HEK293 (cell line): ENCODE results near the gene SMAGP.

ENCODE experiments used
- CTCF ChIA-PET: fragments of 350-600 bp; formaldehyde crosslinking; extraction: SDS; loops from one replicate; lab custom pipeline; 2021; ENCODE audit warnings: antibody characterized with exemption; lab: Yijun Ruan, JAX
- POLR2A ChIA-PET: fragments of 300-600 bp; formaldehyde crosslinking; extraction: SDS; loops from one replicate; lab custom pipeline; 2020; ENCODE audit warnings: antibody characterized with exemption, inconsistent platforms; lab: Yijun Ruan, JAX
- H3K27ac ChIP-seq: fragments of 200-500 bp; sonication (Bioruptor generic); 2 replicates; pipeline ENCODE4 v1.5.1; 2014; ENCODE audit warnings: low read depth, low read length, control low read depth, inconsistent platforms; ENCODE audit errors: extremely low read depth
- H3K36me3 ChIP-seq, 2 experiments: fragments of 200-500 bp in 1 of 2; sonication (Bioruptor generic) in 1 of 2; 1 replicate in 1 of 2; 2 replicates in 1 of 2; pipeline ENCODE4 v1.5.1; 2014 to 2017; ENCODE audit warnings: inconsistent platforms in 2 of 2, low read length in 2 of 2; ENCODE audit not compliant: control insufficient read depth in 2 of 2, insufficient read depth in 1 of 2
- H3K4me1 ChIP-seq: fragments of 200-500 bp; sonication (Bioruptor generic); 2 replicates; pipeline ENCODE4 v1.5.1; 2014; ENCODE audit warnings: mild to moderate bottlenecking, low read length, inconsistent platforms; ENCODE audit not compliant: control insufficient read depth, insufficient read depth
- H3K4me3 ChIP-seq: 2 replicates; pipeline ENCODE4 v1.5.1; 2011; ENCODE audit warnings: low read depth, mild to moderate bottlenecking, control low read depth, low read length, moderate library complexity
- H3K9me3 ChIP-seq: fragments of 200-500 bp; sonication (Bioruptor generic); 2 replicates; pipeline ENCODE4 v1.5.1; 2014; ENCODE audit warnings: low read depth, low read length, inconsistent platforms; ENCODE audit not compliant: control insufficient read depth, insufficient read depth
- IKZF3 ChIP-seq: fragments of 450-650 bp; IDR thresholded peaks from 2 replicates; pipeline ENCODE4 v1.5.0; 2018; ENCODE audit warnings: missing biosample characterization, mild to moderate bottlenecking, missing genetic modification characterization, moderate library complexity
- REST ChIP-seq: fragments of 450-650 bp; formaldehyde crosslinking; IDR thresholded peaks from 2 replicates; pipeline ENCODE4 v1.5.1; 2016; ENCODE audit warnings: missing biosample characterization, missing genetic modification characterization
- ZBTB11 ChIP-seq: fragments of 450-650 bp; formaldehyde crosslinking; conservative IDR thresholded peaks from 2 replicates; pipeline ENCODE4 v1.5.1; 2016; ENCODE audit warnings: low read depth, missing biosample characterization, missing genetic modification characterization
- ZBTB17 ChIP-seq: fragments of 450-650 bp; formaldehyde crosslinking; IDR thresholded peaks from 2 replicates; pipeline ENCODE4 v1.5.1; 2016; ENCODE audit warnings: missing biosample characterization, missing genetic modification characterization
- ZBTB8A ChIP-seq: fragments of 450-650 bp; formaldehyde crosslinking; IDR thresholded peaks from 2 replicates; pipeline ENCODE4 v1.5.1; 2016; ENCODE audit warnings: missing biosample characterization, missing genetic modification characterization
- ZFP41 ChIP-seq: fragments of 450-650 bp; formaldehyde crosslinking; IDR thresholded peaks from 2 replicates; pipeline ENCODE4 v1.5.1; 2016; ENCODE audit warnings: missing biosample characterization, missing genetic modification characterization, borderline replicate concordance
- ZNF174 ChIP-seq: fragments of 450-650 bp; formaldehyde crosslinking; IDR thresholded peaks from 2 replicates; pipeline ENCODE4 v1.5.0; 2017; ENCODE audit warnings: missing biosample characterization, mild to moderate bottlenecking, missing genetic modification characterization
- ZNF248 ChIP-seq: fragments of 450-650 bp; formaldehyde crosslinking; IDR thresholded peaks from 2 replicates; pipeline ENCODE4 v1.5.1; 2017; ENCODE audit warnings: missing biosample characterization, missing genetic modification characterization
- ZNF302 ChIP-seq: fragments of 450-650 bp; formaldehyde crosslinking; IDR thresholded peaks from 2 replicates; pipeline ENCODE4 v1.5.1; 2016; ENCODE audit warnings: missing biosample characterization, missing genetic modification characterization, low read depth
- ZNF350 ChIP-seq: fragments of 450-650 bp; formaldehyde crosslinking; IDR thresholded peaks from 2 replicates; pipeline ENCODE4 v1.5.0; 2017; ENCODE audit warnings: missing biosample characterization, mild to moderate bottlenecking, missing genetic modification characterization
- ZNF366 ChIP-seq: fragments of 450-650 bp; formaldehyde crosslinking; conservative IDR thresholded peaks from 2 replicates; pipeline ENCODE4 v1.5.1; 2016; ENCODE audit warnings: missing biosample characterization, missing genetic modification characterization
- ZNF37A ChIP-seq: fragments of 450-650 bp; IDR thresholded peaks from 2 replicates; pipeline ENCODE4 v1.5.1; 2018; ENCODE audit warnings: missing biosample characterization, missing genetic modification characterization
- ZNF514 ChIP-seq: fragments of 450-650 bp; formaldehyde crosslinking; IDR thresholded peaks from 2 replicates; pipeline ENCODE4 v1.5.1; 2016; ENCODE audit warnings: missing biosample characterization, missing genetic modification characterization
- ZNF518A ChIP-seq: fragments of 450-650 bp; formaldehyde crosslinking; conservative IDR thresholded peaks from 2 replicates; pipeline ENCODE4 v1.5.1; 2016; ENCODE audit warnings: low read depth, missing biosample characterization, missing genetic modification characterization
- ZNF558 ChIP-seq: fragments of 450-650 bp; formaldehyde crosslinking; IDR thresholded peaks from 2 replicates; pipeline ENCODE4 v1.5.1; 2016; ENCODE audit warnings: missing biosample characterization, missing genetic modification characterization
- ZNF561 ChIP-seq: fragments of 450-650 bp; IDR thresholded peaks from 2 replicates; pipeline ENCODE4 v1.5.1; 2018; ENCODE audit warnings: missing biosample characterization, missing genetic modification characterization, borderline replicate concordance
- ZNF621 ChIP-seq: fragments of 450-650 bp; formaldehyde crosslinking; IDR thresholded peaks from 2 replicates; pipeline ENCODE4 v1.5.1; 2017; ENCODE audit warnings: missing biosample characterization, missing genetic modification characterization
- ZNF654 ChIP-seq: fragments of 450-650 bp; formaldehyde crosslinking; IDR thresholded peaks from 2 replicates; pipeline ENCODE4 v1.5.1; 2016; ENCODE audit warnings: low read depth, missing biosample characterization, missing genetic modification characterization
- ZNF785 ChIP-seq: fragments of 450-650 bp; formaldehyde crosslinking; IDR thresholded peaks from 2 replicates; pipeline ENCODE4 v1.5.1; 2016; ENCODE audit warnings: missing biosample characterization, missing genetic modification characterization
- ZNF791 ChIP-seq: fragments of 450-650 bp; formaldehyde crosslinking; IDR thresholded peaks from 2 replicates; pipeline ENCODE4 v1.5.1; 2016; ENCODE audit warnings: missing biosample characterization, missing genetic modification characterization
- ZNF792 ChIP-seq: fragments of 450-650 bp; formaldehyde crosslinking; IDR thresholded peaks from 2 replicates; pipeline ENCODE4 v1.5.1; 2016; ENCODE audit warnings: missing biosample characterization, missing genetic modification characterization
- ZSCAN16 ChIP-seq: fragments of 450-650 bp; formaldehyde crosslinking; IDR thresholded peaks from 2 replicates; pipeline ENCODE4 v1.5.1; 2016; ENCODE audit warnings: missing biosample characterization, missing genetic modification characterization
- ZSCAN23 ChIP-seq: fragments of 450-650 bp; formaldehyde crosslinking; IDR thresholded peaks from 2 replicates; pipeline ENCODE4 v1.5.1; 2016; ENCODE audit warnings: missing biosample characterization, missing genetic modification characterization
- ZSCAN30 ChIP-seq: fragments of 450-650 bp; IDR thresholded peaks from 2 replicates; pipeline ENCODE4 v1.5.1; 2018; ENCODE audit warnings: missing biosample characterization, mild to moderate bottlenecking, missing genetic modification characterization, moderate library complexity

Gene SMAGP

DNA sequence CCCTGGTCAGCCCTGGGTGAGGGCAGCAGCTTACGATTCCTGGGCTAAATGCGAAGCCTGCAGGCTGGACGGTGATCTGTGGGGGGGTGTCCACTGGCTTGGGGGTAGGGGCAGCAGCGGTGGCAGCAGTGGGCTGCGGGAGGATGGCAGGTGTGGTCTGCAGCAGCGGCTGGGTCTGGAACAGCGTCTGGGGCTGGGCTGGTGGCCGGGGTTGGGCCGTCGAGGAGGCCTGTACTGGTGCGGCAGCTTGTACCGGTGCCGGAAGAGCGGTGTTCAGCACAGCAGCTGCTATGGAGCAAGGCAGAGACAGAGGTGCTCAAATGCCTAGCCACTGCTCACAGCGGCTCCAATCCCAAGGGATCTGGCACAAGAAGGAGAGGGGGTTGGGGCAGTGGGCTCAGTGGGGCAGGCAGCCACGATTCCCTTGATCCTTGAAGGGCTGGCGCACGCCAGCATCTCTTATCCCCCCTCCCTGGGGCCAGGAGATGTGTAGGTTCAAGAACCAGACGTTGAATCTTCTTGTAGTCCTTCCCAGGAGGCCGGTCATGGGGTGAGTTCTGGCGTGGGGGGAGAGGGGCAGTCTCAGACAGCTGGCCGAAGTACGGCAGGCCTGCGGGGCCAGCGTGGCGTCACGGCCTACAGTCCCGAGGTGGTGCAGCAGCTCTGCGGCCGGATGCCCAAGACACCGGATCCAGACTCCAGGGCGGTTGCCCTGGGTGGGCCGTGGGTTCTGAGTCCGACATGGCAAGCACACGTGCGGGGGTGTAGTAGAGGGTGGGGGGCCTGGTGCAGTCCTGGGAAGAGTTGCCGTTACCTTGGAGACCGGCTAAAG is 72.3 kb downstream of the SMAGP start:
- POLR2A ChIA-PET = no interaction called here
- Histone ChIP-seq H3K4me1 (no peaks in the 10 kb centered on the region), H3K27ac (no peak overlapping the region), H3K36me3 (no peaks in the 10 kb centered on the region; a peak in 1 of 3 replicates), H3K9me3 (no peaks in the 10 kb centered on the region), H3K4me3 (no peak overlapping the region)
- CTCF ChIA-PET = interaction anchor here (0.6 kb wide), 1 partner anchor 24 kb away, joined by 6 read pairs; no protein-coding TSS in a partner anchor
- no peak for TF ChIP-seq ZNF558 (tag by site-specific recombination)
- no peak for TF ChIP-seq ZNF37A (tag by site-specific recombination)
- no peak for TF ChIP-seq ZNF518A (tag by site-specific recombination)
- TF ChIP-seq ZNF654 (tag by site-specific recombination) = no peak
- TF ChIP-seq ZNF248 (tag by site-specific recombination) = no peak
- no peak for TF ChIP-seq ZNF350 (tag by site-specific recombination)
- no peak for TF ChIP-seq ZNF366
- no peak for TF ChIP-seq ZBTB17
- no peak for TF ChIP-seq ZSCAN30 (tag by site-specific recombination)
- TF ChIP-seq IKZF3 (tag by site-specific recombination) = no peak
- no peak for TF ChIP-seq ZNF791 (tag by site-specific recombination)
- TF ChIP-seq ZSCAN16 (tag by site-specific recombination) = no peak
- no peak for TF ChIP-seq ZFP41
- TF ChIP-seq ZSCAN23 (tag by site-specific recombination) = no peak
- TF ChIP-seq ZNF792 (tag by site-specific recombination) = no peak
- no peak for TF ChIP-seq ZNF174 (tag by site-specific recombination)

DNA sequence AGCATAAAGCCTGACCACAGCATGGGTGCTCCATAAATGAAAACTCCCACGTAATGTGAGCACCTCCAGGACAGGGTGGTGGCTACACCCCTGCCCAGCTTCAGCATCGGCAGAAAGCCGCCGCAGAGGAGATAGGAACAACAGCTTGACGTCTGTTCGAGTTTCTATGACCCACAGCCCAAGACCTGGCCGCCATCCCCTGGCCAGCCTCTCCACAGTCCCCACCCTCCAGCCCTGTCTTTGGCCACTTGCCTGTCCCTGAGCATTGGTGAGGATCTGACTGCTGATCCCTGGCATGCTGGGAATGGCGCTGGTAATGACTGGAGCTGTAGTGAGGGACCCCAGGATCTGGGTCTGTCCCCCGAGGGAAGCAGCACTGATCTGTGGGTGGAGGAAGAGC is 73.7 kb downstream of the SMAGP start:
- CTCF ChIA-PET = interaction anchor here (0.6 kb wide), 1 partner anchor 155 kb away, joined by 3 read pairs; no protein-coding TSS in a partner anchor
- H3K9me3 ChIP-seq = no peaks in the 10 kb centered on the region
- no peaks in the 10 kb centered on the region for H3K4me1 ChIP-seq
- no peak overlapping the region for H3K27ac ChIP-seq
- H3K36me3 ChIP-seq = no peaks in the 10 kb centered on the region; a peak in 1 of 3 replicates
- TF ChIP-seq ZNF302 = no peak
- no peak for TF ChIP-seq ZNF514 (tag by site-specific recombination)
- TF ChIP-seq ZNF561 (tag by site-specific recombination) = no peak
- TF ChIP-seq ZNF621 (tag by site-specific recombination) = no peak
- TF ChIP-seq ZNF785 (tag by site-specific recombination) = no peak
- TF ChIP-seq REST (tag by site-specific recombination) = no peak
- TF ChIP-seq ZBTB11 (tag by site-specific recombination) = no peak
- no peak for TF ChIP-seq ZBTB8A (tag by site-specific recombination)
- no peak overlapping the region for H3K4me3 ChIP-seq
- POLR2A ChIA-PET = no interaction called here
